ENCODE measurements around the gene DFFA. TPM values are rescaled to one million over a fixed set of nuclear protein-coding genes. Genes with fewer than 3 reads are reported as not detected.

The DFFA gene, protein sequence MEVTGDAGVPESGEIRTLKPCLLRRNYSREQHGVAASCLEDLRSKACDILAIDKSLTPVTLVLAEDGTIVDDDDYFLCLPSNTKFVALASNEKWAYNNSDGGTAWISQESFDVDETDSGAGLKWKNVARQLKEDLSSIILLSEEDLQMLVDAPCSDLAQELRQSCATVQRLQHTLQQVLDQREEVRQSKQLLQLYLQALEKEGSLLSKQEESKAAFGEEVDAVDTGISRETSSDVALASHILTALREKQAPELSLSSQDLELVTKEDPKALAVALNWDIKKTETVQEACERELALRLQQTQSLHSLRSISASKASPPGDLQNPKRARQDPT
- 22.1 and 24.1 TPM in 2 replicates for total RNA-seq
- polyA plus RNA-seq = 30.0 and 33.9 TPM in 2 replicates

DNA sequence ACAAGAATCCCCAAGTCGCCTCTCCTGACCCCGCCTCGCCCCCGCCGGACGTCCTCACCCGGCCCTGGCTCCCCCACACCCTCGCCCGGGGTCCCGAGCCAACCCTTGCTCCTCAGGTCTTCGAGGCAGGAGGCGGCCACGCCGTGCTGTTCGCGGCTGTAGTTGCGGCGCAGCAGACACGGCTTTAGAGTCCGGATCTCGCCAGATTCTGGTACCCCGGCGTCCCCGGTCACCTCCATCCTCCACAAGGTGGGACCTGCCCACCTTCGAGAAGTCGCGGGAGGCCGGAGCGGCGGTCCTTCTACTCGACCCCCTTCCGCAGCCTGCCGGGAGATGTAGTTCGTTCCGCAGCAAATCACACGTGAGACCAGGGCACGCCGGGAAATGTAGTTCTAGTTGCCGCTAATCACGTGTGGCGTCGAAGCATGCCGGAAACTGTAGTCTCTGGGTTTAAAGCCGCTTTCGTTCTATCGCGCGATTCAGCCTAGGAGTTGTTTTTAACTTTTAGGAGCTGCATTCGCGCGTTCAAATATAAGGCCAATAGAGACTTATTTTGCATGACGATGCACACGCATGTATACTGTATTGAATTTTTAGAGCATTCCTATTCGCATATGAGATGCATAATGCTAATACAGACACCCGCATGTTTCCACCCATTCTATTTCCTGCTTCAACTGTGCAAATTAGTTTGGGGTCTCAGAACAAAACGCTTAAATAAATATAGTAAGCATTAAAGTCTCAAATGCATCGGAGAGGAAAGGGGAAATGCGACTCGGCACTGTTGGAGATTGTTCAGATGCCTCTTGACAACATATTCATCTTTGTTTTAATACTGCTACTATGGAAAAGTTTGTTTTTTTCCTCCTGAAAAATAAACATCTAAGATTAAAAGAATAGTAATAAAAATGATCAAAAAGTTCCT, at the start of gene DFFA:
DFFA (minus strand) TSS at position 310 of the 925 bp plus-strand sequence; CDS start at position 239, 71 bp downstream.
- peaks cover 15% of the 10 kb centered on the region for H3K4me1 ChIP-seq (ENCODE audit: insufficient read depth)
- no peak for TF ChIP-seq EZH2phosphoT487 (IDR thresholded peaks at IDR 0.05; ENCODE audit: low read depth, severe bottlenecking, unreplicated experiment)
- no peak for TF ChIP-seq EZH2 (IDR thresholded peaks at IDR 0.05; ENCODE audit: borderline replicate concordance)
- TF ChIP-seq, protein P1, sequence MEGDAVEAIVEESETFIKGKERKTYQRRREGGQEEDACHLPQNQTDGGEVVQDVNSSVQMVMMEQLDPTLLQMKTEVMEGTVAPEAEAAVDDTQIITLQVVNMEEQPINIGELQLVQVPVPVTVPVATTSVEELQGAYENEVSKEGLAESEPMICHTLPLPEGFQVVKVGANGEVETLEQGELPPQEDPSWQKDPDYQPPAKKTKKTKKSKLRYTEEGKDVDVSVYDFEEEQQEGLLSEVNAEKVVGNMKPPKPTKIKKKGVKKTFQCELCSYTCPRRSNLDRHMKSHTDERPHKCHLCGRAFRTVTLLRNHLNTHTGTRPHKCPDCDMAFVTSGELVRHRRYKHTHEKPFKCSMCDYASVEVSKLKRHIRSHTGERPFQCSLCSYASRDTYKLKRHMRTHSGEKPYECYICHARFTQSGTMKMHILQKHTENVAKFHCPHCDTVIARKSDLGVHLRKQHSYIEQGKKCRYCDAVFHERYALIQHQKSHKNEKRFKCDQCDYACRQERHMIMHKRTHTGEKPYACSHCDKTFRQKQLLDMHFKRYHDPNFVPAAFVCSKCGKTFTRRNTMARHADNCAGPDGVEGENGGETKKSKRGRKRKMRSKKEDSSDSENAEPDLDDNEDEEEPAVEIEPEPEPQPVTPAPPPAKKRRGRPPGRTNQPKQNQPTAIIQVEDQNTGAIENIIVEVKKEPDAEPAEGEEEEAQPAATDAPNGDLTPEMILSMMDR (IDR thresholded peaks at IDR 0.05; ENCODE audit: poor library complexity) = no peak

DNA sequence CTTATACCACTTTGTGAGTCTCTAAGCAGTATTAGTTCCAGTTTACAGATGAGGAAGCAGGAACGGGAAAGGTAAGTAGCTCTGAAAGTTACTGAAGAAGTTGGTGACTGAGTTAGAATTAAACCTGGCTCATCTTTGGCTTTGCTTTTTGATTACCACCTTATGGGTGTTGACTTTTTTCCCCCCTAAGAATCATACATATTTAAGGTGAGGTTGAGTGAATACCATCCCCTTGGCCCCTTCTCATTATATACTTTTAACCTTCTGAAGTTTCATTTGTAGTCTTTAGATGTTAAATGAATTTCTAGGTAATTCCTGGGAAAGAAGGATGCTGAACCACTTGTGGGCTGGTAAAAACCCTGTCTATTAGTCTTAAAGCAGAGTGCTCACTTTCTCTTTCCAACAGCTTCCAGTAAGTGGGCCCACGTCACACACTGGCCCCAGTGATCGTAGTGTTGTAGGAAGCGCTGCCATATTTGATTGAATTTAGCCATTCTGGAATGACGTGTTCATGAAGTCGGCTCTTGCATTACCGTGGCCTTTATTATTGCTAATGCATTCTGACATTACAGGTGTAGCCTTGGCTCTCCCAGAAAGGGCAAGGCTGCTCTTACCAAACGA, 49.3 kb upstream of the DFFA start:
- H3K4me1 ChIP-seq (ENCODE audit: insufficient read depth) = peaks cover 16% of the 10 kb centered on the region
- TF ChIP-seq, protein P1 (IDR thresholded peaks at IDR 0.05; ENCODE audit: poor library complexity) = no peak
- TF ChIP-seq EZH2 (IDR thresholded peaks at IDR 0.05; ENCODE audit: borderline replicate concordance) = no peak
- no peak for TF ChIP-seq EZH2phosphoT487 (IDR thresholded peaks at IDR 0.05; ENCODE audit: low read depth, severe bottlenecking, unreplicated experiment)

More for the DNA sequence above, at the start of gene DFFA:
- Histone ChIP-seq H4K20me1 (ENCODE audit: insufficient read depth, poor library complexity, severe bottlenecking) (no peaks in the 10 kb centered on the region), H2AFZ (peak within 1 kb of the TSS; percentile 85), H3K27me3 (no peaks in the 10 kb centered on the region), H3K79me2 (peaks cover 45% of the 10 kb centered on the region), H3K4me2 (peak within 1 kb of the TSS; percentile 91), H3K36me3 (replicated peaks; ENCODE audit: insufficient read depth, low read depth) (no peaks in the 10 kb centered on the region), H3K4me3 (peak within 1 kb of the TSS; percentile 70), H3K27ac (peak within 1 kb of the TSS; percentile 65), H3K9me3 (ENCODE audit: low read depth) (no peaks in the 10 kb centered on the region), H3K9me2 (replicated peaks; ENCODE audit: insufficient read depth) (no peaks in the 10 kb centered on the region)
- DNase-seq (ENCODE audit: low spot score) = peak; percentile 96
- WGBS (ENCODE audit: low lambda C conversion rate, missing lambda C conversion rate) = 4% methylated on average over 59 of the region's 59 CpGs

DNA sequence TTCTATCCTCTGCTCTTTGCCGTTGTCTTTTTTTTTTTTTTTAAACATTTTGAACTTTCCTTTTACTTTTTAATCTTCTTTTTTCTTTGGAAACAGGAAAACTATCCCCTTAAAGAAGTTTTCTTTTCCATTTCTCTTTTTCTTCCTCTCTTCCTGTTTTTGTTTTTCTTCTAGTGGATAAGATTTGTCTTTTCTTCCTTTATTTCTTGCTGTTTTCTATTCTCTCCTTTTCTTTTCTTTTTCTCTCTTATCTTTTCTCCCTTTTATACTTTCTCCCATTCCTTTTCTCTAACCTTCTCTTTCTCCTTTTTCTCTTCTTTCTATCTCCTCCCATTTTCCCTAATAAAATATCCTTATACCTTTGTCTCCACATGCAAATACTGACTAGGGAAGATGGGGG, 48.6 kb upstream of the DFFA start:
- H3K27me3 ChIP-seq = no peaks in the 10 kb centered on the region
- no peak for TF ChIP-seq EZH2phosphoT487 (IDR thresholded peaks at IDR 0.05; ENCODE audit: low read depth, severe bottlenecking, unreplicated experiment)
- no peak overlapping the region for H3K4me2 ChIP-seq
- 86% methylated on average over 1 of the region's 1 CpG for WGBS (ENCODE audit: low lambda C conversion rate, missing lambda C conversion rate)
- no peak for DNase-seq (ENCODE audit: low spot score)
- no peak overlapping the region for H2AFZ ChIP-seq
- H3K4me3 ChIP-seq = no peak overlapping the region
- H3K36me3 ChIP-seq (replicated peaks; ENCODE audit: insufficient read depth, low read depth) = no peaks in the 10 kb centered on the region
- no peaks in the 10 kb centered on the region for H3K9me3 ChIP-seq (ENCODE audit: low read depth)
- peaks cover 11% of the 10 kb centered on the region for H4K20me1 ChIP-seq (ENCODE audit: insufficient read depth, poor library complexity, severe bottlenecking)
- no peak overlapping the region for H3K27ac ChIP-seq
- no peaks in the 10 kb centered on the region for H3K9me2 ChIP-seq (replicated peaks; ENCODE audit: insufficient read depth)
- peaks cover 17% of the 10 kb centered on the region for H3K4me1 ChIP-seq (ENCODE audit: insufficient read depth)
- H3K79me2 ChIP-seq = peaks cover 76% of the 10 kb centered on the region

More for the DNA sequence above, 49.3 kb upstream of the DFFA start:
- Histone ChIP-seq H2AFZ (no peak overlapping the region), H3K27me3 (no peaks in the 10 kb centered on the region), H3K36me3 (replicated peaks; ENCODE audit: insufficient read depth, low read depth) (no peaks in the 10 kb centered on the region), H3K27ac (no peak overlapping the region), H3K79me2 (peaks cover 73% of the 10 kb centered on the region), H3K9me2 (replicated peaks; ENCODE audit: insufficient read depth) (no peaks in the 10 kb centered on the region), H3K9me3 (ENCODE audit: low read depth) (no peaks in the 10 kb centered on the region), H4K20me1 (ENCODE audit: insufficient read depth, poor library complexity, severe bottlenecking) (peaks cover 11% of the 10 kb centered on the region), H3K4me2 (no peak overlapping the region), H3K4me3 (no peak overlapping the region)
- DNase-seq (ENCODE audit: low spot score) = no peak
- WGBS (ENCODE audit: low lambda C conversion rate, missing lambda C conversion rate) = 93% methylated on average over 8 of the region's 8 CpGs
